ENCODE results near the gene SGMS2.
A peak's percentile ranks its signal among the peaks of the same experiment; 100 is the strongest.

SGMS2 gene

GRCh38 chr4:107824350-107825071 lies at the start of gene SGMS2:
SGMS2 (plus strand) TSS chr4:107824932; CDS start chr4:107895554, 70,622 bp downstream.
- DNase-seq, result peak; percentile 76

- no peak for DNase-seq
Measured at GRCh38 chr4:107777890-107778289, 46.8 kb upstream of the SGMS2 start.

DNA sequence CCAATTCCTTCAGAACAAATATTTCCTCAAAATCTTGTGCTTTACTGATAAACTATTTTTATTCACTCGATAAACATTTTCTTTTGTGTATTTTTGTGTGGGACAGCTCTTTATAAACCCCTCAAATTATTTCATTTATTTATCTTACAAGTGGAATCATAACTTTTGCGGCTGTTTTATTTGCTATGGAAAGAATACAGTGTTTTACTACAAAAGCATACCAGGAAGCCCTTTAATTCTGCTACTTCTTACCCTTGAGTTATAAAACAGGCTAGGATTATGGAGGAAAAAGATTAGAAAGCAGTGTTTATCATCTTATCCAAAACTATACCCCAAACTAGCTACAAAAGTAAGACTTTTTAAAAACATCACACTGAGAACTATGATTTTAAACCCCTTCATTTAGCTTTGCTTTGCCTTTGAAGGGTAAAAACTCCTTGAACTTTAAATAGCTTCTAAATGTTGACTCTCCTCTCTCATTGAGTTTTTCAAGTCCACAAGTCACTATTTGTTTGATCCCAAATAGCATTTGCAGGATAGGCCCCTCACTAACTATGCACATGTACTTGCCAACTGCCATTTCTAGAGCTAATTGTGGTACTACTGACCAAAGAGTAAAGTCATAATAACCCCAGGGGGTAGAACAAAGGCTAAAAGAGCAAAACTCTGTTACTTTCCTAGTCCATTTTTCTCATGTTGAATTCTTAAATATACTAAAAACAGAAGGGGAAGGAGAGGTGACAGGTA lies 45.8 kb upstream of the SGMS2 start:
- DNase-seq, result no peak

DNA sequence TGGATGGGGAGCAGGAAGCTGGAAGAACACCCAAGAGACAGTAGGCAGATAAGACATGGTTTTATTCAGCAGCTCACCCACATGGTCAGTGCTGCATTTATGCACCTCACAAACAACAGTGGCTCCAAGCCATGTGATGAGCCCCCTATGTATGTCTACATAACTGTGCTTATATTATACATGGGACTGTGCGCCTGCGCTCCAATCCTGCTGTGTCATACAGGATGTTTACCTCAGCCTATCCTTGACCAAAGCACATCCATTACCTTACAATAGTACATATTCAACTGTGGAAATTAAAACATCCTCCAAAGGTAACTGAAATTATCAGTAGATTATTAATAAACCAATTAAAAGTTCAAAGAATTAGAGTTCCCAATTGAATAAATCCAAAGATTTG lies 44.1 kb upstream of the SGMS2 start:
- DNase-seq, result no peak

DNA sequence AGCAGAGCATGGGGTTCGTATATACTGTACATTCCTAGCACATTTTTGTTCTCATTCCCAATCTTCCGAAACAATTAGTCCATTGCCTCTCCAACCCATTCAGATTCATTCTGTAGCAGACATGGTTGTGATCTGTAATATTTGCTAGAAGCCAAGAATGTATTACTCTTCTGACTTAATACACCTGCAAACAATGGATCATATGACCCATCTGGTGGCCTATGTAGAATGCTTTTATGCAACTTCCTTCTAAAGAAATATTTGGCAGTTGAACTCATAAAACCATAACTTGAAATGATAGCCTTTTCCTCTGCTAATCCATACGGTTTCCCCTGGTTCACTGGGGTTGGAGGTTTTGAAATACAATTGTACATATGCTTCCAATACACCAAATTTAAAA lies 32.8 kb upstream of the SGMS2 start:
- DNase-seq, result no peak

- DNase-seq, result no peak
Measured at GRCh38 chr4:107792711-107793110, 32.0 kb upstream of the SGMS2 start.

- DNase-seq, result no peak
Measured at GRCh38 chr4:107793996-107794395, 30.7 kb upstream of the SGMS2 start.

DNA sequence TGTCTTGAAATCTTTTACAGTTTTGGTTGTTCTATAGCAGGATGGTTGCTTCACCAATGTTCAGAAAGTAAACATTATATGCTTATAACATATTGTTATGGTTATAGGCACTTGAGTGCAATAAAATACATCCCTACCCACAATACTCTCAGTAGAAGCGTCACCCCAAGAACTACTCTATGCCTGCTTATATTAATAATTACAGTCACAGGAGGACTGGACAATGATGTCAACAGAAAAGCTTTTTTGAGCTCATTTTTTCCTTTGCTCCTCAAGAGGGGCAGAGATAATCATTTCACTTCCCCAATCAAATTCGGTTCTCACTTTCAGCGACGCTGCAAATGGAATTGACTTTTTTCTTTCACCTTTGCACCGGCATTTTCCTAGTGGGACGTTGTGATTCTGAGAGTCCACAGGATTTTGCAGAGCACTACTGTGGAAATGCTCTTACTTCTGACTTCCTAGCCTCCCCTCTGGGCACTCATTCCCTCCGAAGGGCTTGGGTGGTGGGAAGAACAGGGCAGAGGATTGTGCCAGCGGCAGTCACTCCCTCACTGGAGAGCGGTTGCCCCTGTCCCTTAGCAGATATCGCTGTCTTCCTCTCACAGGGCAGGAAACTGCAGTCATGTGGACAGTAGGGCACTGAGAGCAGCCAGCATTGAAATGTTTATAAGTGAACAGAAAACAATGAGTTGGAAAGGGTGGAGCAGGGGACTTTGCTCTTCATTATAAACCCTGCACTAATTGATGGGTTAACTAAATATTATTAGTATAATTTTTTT lies 24.9 kb upstream of the SGMS2 start:
- no peak for DNase-seq

- DNase-seq, result no peak
Measured at GRCh38 chr4:107800706-107801105, 24.0 kb upstream of the SGMS2 start.

GRCh38 chr4:107801766-107802211 lies 22.9 kb upstream of the SGMS2 start:
- DNase-seq, result no peak

- DNase-seq, result no peak
Measured at GRCh38 chr4:107804956-107805355, 19.8 kb upstream of the SGMS2 start.

GRCh38 chr4:107806196-107806595 lies 18.5 kb upstream of the SGMS2 start:
- DNase-seq, result no peak

GRCh38 chr4:107808572-107808971 lies 16.2 kb upstream of the SGMS2 start:
- no peak for DNase-seq

DNA sequence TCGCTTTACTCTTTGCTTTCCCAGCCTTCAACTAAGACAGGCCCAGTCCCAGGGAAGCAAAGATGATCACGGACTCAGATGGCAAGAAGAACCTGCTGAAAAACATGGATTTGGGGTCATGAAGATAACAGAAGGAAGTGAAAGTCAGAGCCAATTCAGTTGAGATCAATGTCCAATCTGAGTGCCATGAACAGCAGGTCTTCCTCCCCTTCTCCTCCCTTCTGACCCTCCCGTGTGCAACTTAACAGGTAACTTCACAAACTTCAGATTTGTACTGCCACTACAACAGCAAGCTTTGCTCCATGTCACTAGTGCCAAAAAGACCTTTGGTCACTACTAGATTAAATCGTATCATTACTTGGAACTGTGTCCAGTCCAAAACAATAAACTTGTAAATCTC lies 15.5 kb upstream of the SGMS2 start:
- no peak for DNase-seq

GRCh38 chr4:107814758-107815157 lies 10.0 kb upstream of the SGMS2 start:
- no peak for DNase-seq

DNA sequence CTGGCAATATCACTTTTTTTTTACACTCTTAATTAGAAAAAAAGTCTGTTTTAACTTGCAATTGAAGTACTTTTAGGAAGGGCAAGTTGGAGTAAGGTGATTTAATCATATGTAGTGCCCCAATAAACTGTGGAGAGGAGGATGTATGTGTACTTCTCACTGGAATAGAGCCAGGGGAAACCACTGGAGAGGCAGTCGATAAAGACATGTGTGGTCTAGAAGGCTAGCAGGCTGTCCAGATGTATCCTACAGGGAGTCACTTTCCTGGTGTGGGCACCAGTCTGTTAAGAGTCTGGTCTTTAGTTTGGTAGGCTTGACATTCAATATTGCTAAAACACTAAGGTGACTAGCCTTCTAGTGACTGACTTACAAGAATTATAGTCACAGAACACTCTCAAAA lies 9.6 kb upstream of the SGMS2 start:
- no peak for DNase-seq

DNA sequence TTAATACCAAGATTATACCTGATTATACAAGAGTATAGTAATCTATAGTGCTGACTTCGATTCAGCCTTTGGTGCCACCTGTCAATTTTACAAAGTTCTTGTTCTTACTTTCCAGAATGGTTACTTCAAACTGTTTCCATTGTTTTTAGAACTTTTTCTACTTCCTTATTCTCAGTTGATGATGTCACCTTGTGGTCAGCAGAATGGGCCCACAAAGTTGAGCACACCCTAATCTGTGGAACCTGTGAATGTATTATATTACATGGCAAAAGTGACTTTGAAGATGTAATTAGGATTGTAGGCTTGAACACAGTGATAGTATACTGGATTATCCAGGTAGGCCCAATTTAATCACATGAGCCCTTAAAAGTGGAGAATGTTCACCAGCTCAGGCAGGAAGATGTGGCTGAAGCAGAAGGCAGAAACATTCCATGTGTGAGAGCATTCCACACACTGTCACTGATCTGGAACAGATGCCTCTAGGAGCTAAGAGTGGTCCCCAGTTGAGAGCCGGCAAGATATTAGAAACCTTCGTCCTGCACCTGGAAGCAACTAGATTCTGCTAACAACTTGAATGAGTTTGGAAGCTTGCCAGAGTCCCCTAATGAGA lies 6.3 kb upstream of the SGMS2 start:
- DNase-seq, result peak; percentile 0

DNA sequence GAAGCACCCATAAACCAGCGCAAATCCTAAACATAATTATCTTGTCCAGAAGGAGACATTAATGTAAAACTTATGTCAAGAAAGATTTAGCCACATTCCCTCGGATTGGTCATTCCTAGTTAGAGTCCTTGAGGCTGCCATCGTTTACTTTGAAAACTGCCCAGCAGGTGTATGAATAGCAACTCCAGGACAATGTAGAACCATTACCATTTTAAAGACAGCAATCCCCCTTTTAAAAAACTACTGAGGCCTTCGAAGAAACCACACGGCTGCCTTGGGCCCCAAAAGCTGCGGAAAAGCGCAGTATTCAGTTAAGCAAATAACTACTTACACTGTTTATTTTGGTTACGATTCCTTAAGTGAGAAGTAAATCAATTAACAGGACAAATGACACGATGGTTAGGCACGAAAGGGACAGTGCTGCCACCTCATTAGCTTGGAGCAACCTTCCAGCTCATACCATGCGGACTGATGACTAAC lies 822 bp upstream of the SGMS2 start:
- no peak for DNase-seq

DNA sequence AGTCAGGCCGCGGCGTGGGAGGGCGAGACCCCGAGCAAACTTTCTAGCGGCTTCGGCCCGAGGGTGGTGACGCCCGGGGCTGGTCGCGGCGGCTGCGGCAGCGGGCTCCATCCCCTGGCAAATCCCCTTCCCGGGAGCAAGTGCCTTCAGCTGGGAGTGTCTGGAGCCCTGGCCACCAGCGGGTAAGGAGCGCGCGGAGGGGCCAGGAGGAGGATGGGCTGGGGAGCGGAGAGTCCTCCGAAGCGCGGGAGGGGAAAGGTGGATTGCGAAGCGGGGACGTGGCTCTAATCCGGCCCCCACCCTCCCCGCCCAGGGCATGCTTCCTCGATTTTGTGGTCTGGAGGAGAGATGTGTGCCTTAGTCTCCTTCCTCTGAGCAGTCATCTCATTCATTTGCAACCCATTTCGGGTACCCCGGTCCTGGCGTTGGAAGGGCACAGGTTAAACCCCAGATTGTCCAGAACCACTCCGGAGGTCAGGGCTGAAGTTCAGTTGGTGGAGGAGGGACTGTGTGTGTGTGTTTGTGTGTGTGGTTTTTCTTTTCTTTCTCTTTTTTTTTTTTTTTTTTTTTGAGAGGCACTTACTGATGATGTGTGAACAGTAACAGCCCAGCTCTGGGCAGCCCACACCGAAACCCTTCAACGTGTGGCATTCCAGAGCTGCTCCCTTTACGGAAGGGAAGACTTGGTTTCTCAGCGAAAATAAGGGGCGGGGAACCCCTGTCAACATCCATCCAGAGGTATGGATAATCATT lies 516 bp downstream of the SGMS2 start:
- peak; percentile 4 for DNase-seq

DNA sequence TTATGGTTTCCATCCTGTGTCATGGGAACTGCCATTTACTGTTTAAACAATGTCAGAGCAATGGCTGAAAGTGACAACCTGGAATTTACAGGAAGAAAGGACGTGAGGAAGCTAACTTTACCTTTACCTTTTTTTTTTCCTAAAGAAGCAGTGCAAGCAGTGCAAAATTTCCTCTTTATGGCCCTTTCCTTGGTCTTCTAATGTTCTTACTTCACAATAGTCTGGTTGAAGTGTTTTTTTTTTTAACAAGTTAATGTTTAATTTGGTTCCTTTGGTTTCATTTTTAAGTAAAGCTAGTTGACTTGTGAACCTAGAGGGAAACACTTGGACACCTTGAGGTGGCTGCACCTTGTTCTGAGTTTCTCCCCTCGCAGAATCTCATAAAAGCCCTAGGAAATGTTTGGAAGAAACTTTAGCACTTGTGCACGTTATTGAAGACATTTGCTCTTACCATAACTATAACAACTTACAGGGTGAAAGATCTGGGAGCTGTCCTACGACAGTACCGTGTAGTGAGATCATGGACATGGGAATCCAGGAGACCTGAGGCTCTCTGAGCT lies 1.8 kb downstream of the SGMS2 start:
- DNase-seq, result no peak

DNA sequence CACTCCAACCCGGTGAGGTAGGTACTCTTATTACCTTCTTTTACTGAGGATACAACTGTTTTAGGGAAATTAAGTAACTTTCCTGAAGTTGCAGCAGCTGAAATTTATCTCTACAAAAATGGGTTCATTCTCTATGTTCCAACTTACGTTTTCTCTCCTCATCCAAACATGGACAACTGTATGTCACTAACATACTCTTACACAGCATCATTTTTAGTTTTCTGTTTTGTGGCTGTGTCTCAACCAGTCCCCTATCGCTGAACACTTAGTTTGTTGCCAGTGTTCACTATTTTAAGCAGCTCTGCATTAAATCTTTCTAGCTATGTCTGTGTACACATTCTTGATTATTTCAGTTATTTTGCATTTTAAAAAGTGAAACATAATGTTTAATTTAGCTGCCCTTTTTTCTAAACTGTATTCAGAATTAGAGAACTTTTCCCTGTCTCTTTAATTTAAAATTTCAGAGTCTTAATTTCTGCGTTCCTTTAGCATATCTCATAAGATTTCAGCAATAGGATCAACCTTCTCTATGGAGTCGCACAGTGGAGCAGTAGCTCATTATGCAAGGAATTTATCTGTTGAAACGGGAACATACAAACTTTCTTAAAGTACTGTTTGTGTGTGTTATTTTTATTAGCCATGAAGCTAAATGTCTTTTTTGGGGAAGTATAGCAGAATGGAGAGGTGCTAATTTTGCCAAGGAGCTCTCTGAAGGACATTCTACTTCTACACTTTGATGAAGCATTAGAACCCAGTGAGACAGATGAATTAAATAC lies 3.8 kb downstream of the SGMS2 start:
- no peak for DNase-seq

All from activated CD4-positive, alpha-beta T cell treated with anti-CD3 and anti-CD28 coated beads, Interleukin-2, Interleukin-6, amounts not matched to agents 100 ng/mL and 50 ng/mL, durations not matched to agents 16 hours and 8 hours (primary cell).